Nephron progenitor cell (in vitro differentiated cells): ENCODE measurements around the gene MRGPRG.

Experiments
- DNase-seq: peaks from one replicate; pipeline ENCODE4 v3.0.0; 2021
- H3K27ac Mint-ChIP-seq: 2 replicates; pipeline ENCODE4 v1.8.0; 2021; ENCODE audit warnings: mild to moderate bottlenecking, moderate library complexity, mixed read lengths
- H3K27me3 Mint-ChIP-seq: 2 replicates; pipeline ENCODE4 v1.8.0; 2021; ENCODE audit warnings: mild to moderate bottlenecking, low read depth, mixed read lengths; ENCODE audit not compliant: poor library complexity
- H3K36me3 Mint-ChIP-seq: 2 replicates; pipeline ENCODE4 v1.8.0; 2021; ENCODE audit warnings: low read depth, mixed read lengths
- H3K4me1 Mint-ChIP-seq: 2 replicates; pipeline ENCODE4 v1.8.0; 2021; ENCODE audit warnings: mixed read lengths
- H3K4me3 Mint-ChIP-seq: 2 replicates; pipeline ENCODE4 v1.8.0; 2021; ENCODE audit warnings: mild to moderate bottlenecking, moderate library complexity, mixed read lengths
- H3K9me3 Mint-ChIP-seq: 2 replicates; pipeline ENCODE4 v1.8.0; 2021; ENCODE audit warnings: mild to moderate bottlenecking, moderate library complexity, mixed read lengths
- CTCF ChIP-seq: fragments of 200-600 bp; sonication (generic); IDR thresholded peaks from 2 replicates; pipeline ENCODE4 v1.5.0; 2021; ENCODE audit warnings: antibody characterized with exemption

MRGPRG gene

GRCh38 chr11:3217818-3218482 lies 663 bp downstream of the MRGPRG start:
- peaks cover 40% of the 10 kb centered on the region for H3K27me3 Mint-ChIP-seq
- peaks cover 20% of the 10 kb centered on the region for H3K4me1 Mint-ChIP-seq
- H3K9me3 Mint-ChIP-seq = no peaks in the 10 kb centered on the region
- no peak overlapping the region for H3K4me3 Mint-ChIP-seq
- H3K27ac Mint-ChIP-seq = no peak overlapping the region
- no peaks in the 10 kb centered on the region for H3K36me3 Mint-ChIP-seq
- no peak for DNase-seq
- TF ChIP-seq CTCF = no peak

GRCh38 chr11:3216027-3216525 lies 2.5 kb downstream of the MRGPRG start:
- no peak overlapping the region for H3K4me3 Mint-ChIP-seq
- peaks cover 10% of the 10 kb centered on the region for H3K9me3 Mint-ChIP-seq
- H3K4me1 Mint-ChIP-seq = peaks cover 14% of the 10 kb centered on the region
- TF ChIP-seq CTCF = no peak
- no peak for DNase-seq
- no peak overlapping the region for H3K27ac Mint-ChIP-seq
- peaks cover 46% of the 10 kb centered on the region for H3K27me3 Mint-ChIP-seq
- H3K36me3 Mint-ChIP-seq = no peaks in the 10 kb centered on the region

GRCh38 chr11:3215346-3216026 lies 3.1 kb downstream of the MRGPRG start:
- peaks cover 45% of the 10 kb centered on the region for H3K27me3 Mint-ChIP-seq

GRCh38 chr11:3214420-3214699 lies 4.3 kb downstream of the MRGPRG start:
- TF ChIP-seq CTCF = no peak
- Mint-ChIP-seq H3K36me3 (no peaks in the 10 kb centered on the region), H3K4me1 (peaks cover 9% of the 10 kb centered on the region), H3K27me3 (peaks cover 40% of the 10 kb centered on the region), H3K9me3 (peaks cover 14% of the 10 kb centered on the region), H3K4me3 (no peak overlapping the region), H3K27ac (no peak overlapping the region)
- DNase-seq = no peak

More at GRCh38 chr11:3215346-3216026, 3.1 kb downstream of the MRGPRG start:
- no peak for TF ChIP-seq CTCF
- Mint-ChIP-seq H3K4me3 (no peak overlapping the region), H3K36me3 (no peaks in the 10 kb centered on the region), H3K4me1 (peaks cover 14% of the 10 kb centered on the region), H3K27ac (no peak overlapping the region), H3K9me3 (peaks cover 14% of the 10 kb centered on the region)
- no peak for DNase-seq

GRCh38 chr11:3213659-3214419 lies 4.8 kb downstream of the MRGPRG start:
- Mint-ChIP-seq H3K4me3 (no peak overlapping the region), H3K36me3 (no peaks in the 10 kb centered on the region), H3K27ac (peak overlapping the region; percentile 46), H3K27me3 (peaks cover 43% of the 10 kb centered on the region), H3K4me1 (peaks cover 9% of the 10 kb centered on the region), H3K9me3 (peaks cover 14% of the 10 kb centered on the region)
- no peak for DNase-seq
- no peak for TF ChIP-seq CTCF
